GM23248 (cell line): ENCODE results near the gene AP3D1.

Experiments used
- EZH2 ChIP-seq: fragments of 200-600 bp; sonication (generic); IDR thresholded peaks from 2 replicates; pipeline ENCODE4 v1.6.1; 2018; ENCODE audit warnings: antibody characterized with exemption, mild to moderate bottlenecking; ENCODE audit not compliant: insufficient read depth, poor library complexity, severe bottlenecking
- EZH2phosphoT487 ChIP-seq: fragments of 200-600 bp; sonication (generic); IDR thresholded peaks from 2 replicates; pipeline ENCODE4 v1.6.1; 2018; ENCODE audit warnings: antibody characterized with exemption, moderate library complexity, mild to moderate bottlenecking, low read depth; ENCODE audit not compliant: insufficient read depth

GRCh38 chr19:2170987-2171348 is 19.6 kb upstream of the AP3D1 start:
- TF ChIP-seq EZH2 (no peak), EZH2phosphoT487 (no peak)
